ENCODE results near the gene RNF112.

The RNF112 gene

DNA sequence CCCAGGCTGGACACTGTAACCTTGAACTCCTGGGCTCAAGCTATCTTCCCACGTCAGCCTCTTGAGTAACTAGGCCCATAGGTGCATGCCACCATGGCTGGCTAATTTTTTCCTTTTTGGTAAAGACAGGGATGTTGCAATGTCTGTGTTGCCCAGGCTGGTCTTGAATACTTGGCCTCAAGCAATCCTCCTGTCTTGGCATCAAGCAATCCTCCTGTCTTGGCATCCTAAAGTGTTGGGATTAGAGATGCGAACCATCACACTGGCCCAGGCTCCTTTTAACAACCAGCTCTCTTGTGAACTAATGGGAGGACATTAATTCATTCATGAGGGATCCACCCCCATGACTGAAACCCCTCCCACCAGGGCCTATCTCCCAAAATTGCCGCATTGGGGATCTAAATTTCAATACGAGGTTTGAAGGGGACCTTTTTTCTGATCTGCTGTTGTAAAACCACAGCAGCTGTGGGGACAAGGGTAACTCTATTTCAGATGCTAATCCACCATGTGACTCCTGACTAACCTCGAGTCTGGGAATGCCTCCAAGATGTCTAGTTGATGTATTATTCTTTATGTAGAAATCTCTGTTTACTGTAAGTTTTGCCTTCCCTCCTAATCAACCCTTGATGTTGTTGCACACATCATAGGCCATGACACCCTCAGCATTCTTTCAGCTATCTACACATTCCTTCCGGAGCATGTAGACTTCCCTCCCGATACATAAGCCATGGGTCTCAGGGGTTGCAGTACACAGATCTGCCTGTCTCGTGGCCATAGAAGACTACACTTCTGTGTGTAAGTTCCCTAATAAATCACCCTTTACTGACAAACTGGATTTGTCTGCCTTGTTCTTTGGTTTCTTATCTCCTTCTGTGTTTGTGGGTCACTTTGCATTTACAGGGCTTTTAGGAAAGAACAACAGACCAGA is 37.6 kb downstream of the RNF112 start:
- no peak for TF ChIP-seq EZH2phosphoT487 (conservative IDR thresholded peaks at IDR 0.05; ENCODE audit: low read length)
- TF ChIP-seq, protein P1, sequence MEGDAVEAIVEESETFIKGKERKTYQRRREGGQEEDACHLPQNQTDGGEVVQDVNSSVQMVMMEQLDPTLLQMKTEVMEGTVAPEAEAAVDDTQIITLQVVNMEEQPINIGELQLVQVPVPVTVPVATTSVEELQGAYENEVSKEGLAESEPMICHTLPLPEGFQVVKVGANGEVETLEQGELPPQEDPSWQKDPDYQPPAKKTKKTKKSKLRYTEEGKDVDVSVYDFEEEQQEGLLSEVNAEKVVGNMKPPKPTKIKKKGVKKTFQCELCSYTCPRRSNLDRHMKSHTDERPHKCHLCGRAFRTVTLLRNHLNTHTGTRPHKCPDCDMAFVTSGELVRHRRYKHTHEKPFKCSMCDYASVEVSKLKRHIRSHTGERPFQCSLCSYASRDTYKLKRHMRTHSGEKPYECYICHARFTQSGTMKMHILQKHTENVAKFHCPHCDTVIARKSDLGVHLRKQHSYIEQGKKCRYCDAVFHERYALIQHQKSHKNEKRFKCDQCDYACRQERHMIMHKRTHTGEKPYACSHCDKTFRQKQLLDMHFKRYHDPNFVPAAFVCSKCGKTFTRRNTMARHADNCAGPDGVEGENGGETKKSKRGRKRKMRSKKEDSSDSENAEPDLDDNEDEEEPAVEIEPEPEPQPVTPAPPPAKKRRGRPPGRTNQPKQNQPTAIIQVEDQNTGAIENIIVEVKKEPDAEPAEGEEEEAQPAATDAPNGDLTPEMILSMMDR (IDR thresholded peaks at IDR 0.05; ENCODE audit: insufficient read depth, low read length, poor library complexity, severe bottlenecking): no peak
- no peaks in the 10 kb centered on the region for H3K36me3 ChIP-seq (ENCODE audit: low read length)
- H3K79me2 ChIP-seq (ENCODE audit: insufficient read depth, low read length): no peaks in the 10 kb centered on the region
- H3K4me2 ChIP-seq (ENCODE audit: low read depth, low read length, poor library complexity, severe bottlenecking): no peak overlapping the region
- no peak overlapping the region for H2AFZ ChIP-seq (ENCODE audit: low read depth, low read length, severe bottlenecking)
- no peak overlapping the region for H3K27ac ChIP-seq (ENCODE audit: low read depth, low read length)
- H3K27me3 ChIP-seq (ENCODE audit: low read length): no peaks in the 10 kb centered on the region
- H4K20me1 ChIP-seq (ENCODE audit: low read depth, low read length): no peaks in the 10 kb centered on the region
- no peaks in the 10 kb centered on the region for H3K9me2 ChIP-seq (replicated peaks; ENCODE audit: insufficient read depth, low read length)
- no peaks in the 10 kb centered on the region for H3F3A ChIP-seq (ENCODE audit: insufficient read depth)
- H3K9ac ChIP-seq (ENCODE audit: low read length): no peak overlapping the region
- H3K9me3 ChIP-seq (ENCODE audit: insufficient read depth, low read length): no peaks in the 10 kb centered on the region
- no peak overlapping the region for H3K4me3 ChIP-seq (ENCODE audit: insufficient read depth, low read length, poor library complexity, severe bottlenecking)

DNA sequence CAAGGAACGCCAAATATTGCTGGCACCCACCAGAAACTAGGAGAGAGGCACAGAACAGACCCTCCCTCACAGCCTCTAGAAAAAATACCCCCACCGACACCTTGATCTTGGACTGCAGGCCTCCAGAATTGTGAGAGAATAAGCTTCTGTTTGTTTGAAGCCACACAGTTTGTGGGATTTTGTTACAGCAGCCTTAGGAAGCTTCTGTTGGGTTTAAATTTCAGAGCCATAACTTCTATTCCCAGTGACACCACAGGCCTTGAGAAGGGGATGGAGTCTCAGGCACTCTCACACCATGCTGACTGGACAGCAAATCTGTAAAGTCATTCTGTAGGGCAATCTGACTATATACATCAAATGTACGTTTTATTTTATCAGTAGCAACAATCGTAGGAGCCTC is 38.6 kb downstream of the RNF112 start:
- H3K9ac ChIP-seq (ENCODE audit: low read length): no peak overlapping the region
- no peak overlapping the region for H3K4me2 ChIP-seq (ENCODE audit: low read depth, low read length, poor library complexity, severe bottlenecking)
- no peaks in the 10 kb centered on the region for H3K79me2 ChIP-seq (ENCODE audit: insufficient read depth, low read length)
- H3F3A ChIP-seq (ENCODE audit: insufficient read depth): no peaks in the 10 kb centered on the region
- H3K9me3 ChIP-seq (ENCODE audit: insufficient read depth, low read length): no peaks in the 10 kb centered on the region
- H3K27ac ChIP-seq (ENCODE audit: low read depth, low read length): no peak overlapping the region
- H3K9me2 ChIP-seq (replicated peaks; ENCODE audit: insufficient read depth, low read length): no peaks in the 10 kb centered on the region
- H3K27me3 ChIP-seq (ENCODE audit: low read length): no peaks in the 10 kb centered on the region
- H2AFZ ChIP-seq (ENCODE audit: low read depth, low read length, severe bottlenecking): no peak overlapping the region
- H4K20me1 ChIP-seq (ENCODE audit: low read depth, low read length): no peaks in the 10 kb centered on the region
- no peak overlapping the region for H3K4me3 ChIP-seq (ENCODE audit: insufficient read depth, low read length, poor library complexity, severe bottlenecking)
- TF ChIP-seq, protein P1 (IDR thresholded peaks at IDR 0.05; ENCODE audit: insufficient read depth, low read length, poor library complexity, severe bottlenecking): no peak
- no peak for TF ChIP-seq EZH2phosphoT487 (conservative IDR thresholded peaks at IDR 0.05; ENCODE audit: low read length)
- H3K36me3 ChIP-seq (ENCODE audit: low read length): no peaks in the 10 kb centered on the region

DNA sequence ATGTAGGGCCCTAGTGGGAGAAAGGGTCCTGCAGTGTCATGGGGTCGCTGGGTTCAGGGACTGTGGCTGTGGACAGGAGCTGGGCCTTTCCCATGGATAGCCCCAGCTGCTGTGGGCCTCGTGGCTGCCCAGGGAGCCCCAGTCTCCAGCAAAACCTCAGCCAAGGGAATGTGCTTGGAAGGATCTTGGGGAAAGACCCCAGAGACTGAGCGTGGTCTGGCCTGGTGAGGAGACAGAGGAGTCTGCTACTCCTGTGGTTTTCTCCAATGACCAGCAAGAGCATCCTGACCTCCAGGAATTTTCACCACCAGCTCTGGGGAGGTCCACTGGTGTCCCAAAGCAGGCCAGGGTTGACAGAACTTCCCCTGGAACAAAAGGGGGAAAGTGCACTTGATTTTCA is 42.3 kb downstream of the RNF112 start:
- Histone ChIP-seq H3K27ac (ENCODE audit: low read depth, low read length) (no peak overlapping the region), H3F3A (ENCODE audit: insufficient read depth) (no peaks in the 10 kb centered on the region), H3K36me3 (ENCODE audit: low read length) (no peaks in the 10 kb centered on the region), H3K4me3 (ENCODE audit: insufficient read depth, low read length, poor library complexity, severe bottlenecking) (no peak overlapping the region), H3K79me2 (ENCODE audit: insufficient read depth, low read length) (no peaks in the 10 kb centered on the region), H3K4me2 (ENCODE audit: low read depth, low read length, poor library complexity, severe bottlenecking) (no peak overlapping the region), H3K9me2 (replicated peaks; ENCODE audit: insufficient read depth, low read length) (no peaks in the 10 kb centered on the region), H2AFZ (ENCODE audit: low read depth, low read length, severe bottlenecking) (no peak overlapping the region), H3K27me3 (ENCODE audit: low read length) (no peaks in the 10 kb centered on the region), H3K9me3 (ENCODE audit: insufficient read depth, low read length) (no peaks in the 10 kb centered on the region), H3K9ac (ENCODE audit: low read length) (no peak overlapping the region), H4K20me1 (ENCODE audit: low read depth, low read length) (no peaks in the 10 kb centered on the region)
- TF ChIP-seq, protein P1 (IDR thresholded peaks at IDR 0.05; ENCODE audit: insufficient read depth, low read length, poor library complexity, severe bottlenecking): no peak
- no peak for TF ChIP-seq EZH2phosphoT487 (conservative IDR thresholded peaks at IDR 0.05; ENCODE audit: low read length)

Measured in SU-DHL-6 (cell line).